ENCODE data around the gene RASGRP3.

DNA sequence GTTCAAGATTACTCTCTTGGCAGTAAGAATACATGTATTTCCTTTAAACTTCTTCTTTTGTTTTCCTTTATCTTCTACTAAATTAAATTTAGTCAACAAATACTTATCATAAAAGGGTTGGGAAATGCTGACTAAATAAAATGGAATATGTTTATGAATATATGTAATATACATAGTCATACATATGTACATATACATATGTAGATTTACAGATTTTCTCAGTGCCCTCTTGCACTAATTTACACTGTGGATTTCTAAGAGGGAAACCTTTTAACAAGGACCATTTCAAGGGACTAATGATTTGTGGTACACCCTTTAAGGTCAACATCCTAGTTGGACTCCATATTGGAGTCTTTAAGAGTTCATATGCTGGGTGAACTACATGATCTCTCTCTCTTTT lies 85.4 kb downstream of the RASGRP3 start:
- TF ChIP-seq POLR2A (IDR thresholded peaks at IDR 0.05): no peak
- no peak for TF ChIP-seq CTCF (IDR thresholded peaks at IDR 0.05)
- TF ChIP-seq POLR2AphosphoS5 (IDR thresholded peaks at IDR 0.05): no peak
